BJ (cell line): ENCODE data around the gene PDGFRA. TPM values are rescaled to one million over a fixed set of nuclear protein-coding genes. Genes with fewer than 3 reads are reported as not detected.

Experiments
- CTCF ChIA-PET: fragments of 350-600 bp; formaldehyde crosslinking; extraction: SDS; loops from one replicate; lab custom pipeline; 2021; ENCODE audit warnings: antibody characterized with exemption, inconsistent platforms; lab: Yijun Ruan, JAX
- POLR2A ChIA-PET: fragments of 300-600 bp; sonication (Branson Sonifier 250); formaldehyde crosslinking; extraction: SDS; loops from one replicate; lab custom pipeline; 2021; ENCODE audit warnings: antibody characterized with exemption; lab: Charles Lee
- DNase-seq: peaks from one replicate; pipeline ENCODE4 v3.0.0-alpha.2; 2011; ENCODE audit warnings: low read depth
- H3K27me3 ChIP-seq: 2 replicates; pipeline ENCODE4 v1.6.0; 2011; ENCODE audit warnings: low read length; ENCODE audit not compliant: control insufficient read depth, insufficient read depth
- H3K36me3 ChIP-seq: 2 replicates; pipeline ENCODE4 v1.5.1; 2011; ENCODE audit warnings: low read length; ENCODE audit not compliant: control insufficient read depth, insufficient read depth
- H3K4me3 ChIP-seq: 2 replicates; pipeline ENCODE4 v1.5.1; 2011; ENCODE audit warnings: low read depth, mild to moderate bottlenecking, control low read depth, low read length
- polyA plus RNA-seq: library from polyadenylated mRNA; depleted of rRNA; stranded (reverse); fragments of >200 nt; gene quantifications from 2 replicates; pipeline ENCODE4 v1.2.3, GENCODE V29; 2011
- TF ChIP-seq, protein P1 (sequence below): IDR thresholded peaks from 2 replicates; pipeline ENCODE4 v1.5.1; 2011; ENCODE audit warnings: low read depth, mild to moderate bottlenecking, control low read depth, inconsistent platforms, low read length, moderate library complexity; ENCODE audit not compliant: insufficient read depth

Gene PDGFRA
- polyA plus RNA-seq, 1 experiment: 90.5 TPM

GRCh38 chr4:54187148-54187547 lies 41.9 kb upstream of the PDGFRA start:
- CTCF ChIA-PET: no interaction called here
- no peak for DNase-seq

DNA sequence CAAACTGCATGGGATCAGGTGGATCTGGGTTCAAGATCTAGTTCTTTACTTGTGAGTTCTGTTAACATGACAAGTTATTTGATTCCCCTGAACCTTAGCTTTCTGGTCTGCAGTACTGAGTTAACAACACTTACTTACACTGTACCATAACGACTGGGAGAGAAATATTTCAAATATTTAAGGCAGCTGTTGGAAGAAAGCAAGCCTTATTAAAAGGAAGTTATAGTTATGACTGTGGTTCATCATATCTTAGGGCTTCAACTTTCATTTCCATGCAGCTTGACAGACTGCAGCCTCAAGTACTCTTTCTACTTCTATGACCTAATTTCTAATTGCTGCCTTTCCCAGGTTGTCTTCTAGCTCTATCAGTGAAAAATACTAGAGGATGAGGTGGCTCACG lies 40.0 kb upstream of the PDGFRA start:
- no peaks in the 10 kb centered on the region for H3K36me3 ChIP-seq
- H3K4me3 ChIP-seq: no peak overlapping the region
- no peaks in the 10 kb centered on the region for H3K27me3 ChIP-seq
- peak; percentile 27 for DNase-seq
- ChIA-PET CTCF (no interaction called here), POLR2A (interaction anchor here (0.6 kb wide), 1 partner anchor 17 kb away, joined by 4 read pairs; no protein-coding TSS in a partner anchor)
- TF ChIP-seq, protein P1, sequence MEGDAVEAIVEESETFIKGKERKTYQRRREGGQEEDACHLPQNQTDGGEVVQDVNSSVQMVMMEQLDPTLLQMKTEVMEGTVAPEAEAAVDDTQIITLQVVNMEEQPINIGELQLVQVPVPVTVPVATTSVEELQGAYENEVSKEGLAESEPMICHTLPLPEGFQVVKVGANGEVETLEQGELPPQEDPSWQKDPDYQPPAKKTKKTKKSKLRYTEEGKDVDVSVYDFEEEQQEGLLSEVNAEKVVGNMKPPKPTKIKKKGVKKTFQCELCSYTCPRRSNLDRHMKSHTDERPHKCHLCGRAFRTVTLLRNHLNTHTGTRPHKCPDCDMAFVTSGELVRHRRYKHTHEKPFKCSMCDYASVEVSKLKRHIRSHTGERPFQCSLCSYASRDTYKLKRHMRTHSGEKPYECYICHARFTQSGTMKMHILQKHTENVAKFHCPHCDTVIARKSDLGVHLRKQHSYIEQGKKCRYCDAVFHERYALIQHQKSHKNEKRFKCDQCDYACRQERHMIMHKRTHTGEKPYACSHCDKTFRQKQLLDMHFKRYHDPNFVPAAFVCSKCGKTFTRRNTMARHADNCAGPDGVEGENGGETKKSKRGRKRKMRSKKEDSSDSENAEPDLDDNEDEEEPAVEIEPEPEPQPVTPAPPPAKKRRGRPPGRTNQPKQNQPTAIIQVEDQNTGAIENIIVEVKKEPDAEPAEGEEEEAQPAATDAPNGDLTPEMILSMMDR: no peak

More at GRCh38 chr4:54187148-54187547, 41.9 kb upstream of the PDGFRA start:
- POLR2A ChIA-PET: no interaction called here
- TF ChIP-seq, protein P1: no peak
- no peak overlapping the region for H3K4me3 ChIP-seq
- H3K36me3 ChIP-seq: no peaks in the 10 kb centered on the region
- no peaks in the 10 kb centered on the region for H3K27me3 ChIP-seq

DNA sequence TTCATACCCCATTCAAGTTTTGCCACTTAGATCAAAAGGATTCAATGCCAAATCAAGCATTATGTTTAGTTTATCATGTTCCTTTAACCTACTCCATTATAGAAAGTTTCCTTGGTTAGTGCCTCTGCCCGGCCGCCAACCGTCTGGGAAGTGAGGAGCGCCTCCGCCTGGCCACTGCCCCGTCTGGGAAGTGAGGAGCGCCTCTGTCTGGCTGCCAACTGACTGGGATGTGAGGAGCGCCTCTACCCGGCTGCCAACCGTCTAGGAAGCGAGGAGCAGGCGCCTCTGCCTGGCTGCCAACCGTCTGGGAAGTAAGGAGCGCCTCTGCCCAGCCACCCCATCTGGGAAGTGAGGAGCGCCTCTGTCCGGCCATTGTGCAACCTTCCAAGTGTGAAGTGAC lies 36.3 kb upstream of the PDGFRA start:
- CTCF ChIA-PET: no interaction called here
- TF ChIP-seq, protein P1: no peak
- POLR2A ChIA-PET: no interaction called here

DNA sequence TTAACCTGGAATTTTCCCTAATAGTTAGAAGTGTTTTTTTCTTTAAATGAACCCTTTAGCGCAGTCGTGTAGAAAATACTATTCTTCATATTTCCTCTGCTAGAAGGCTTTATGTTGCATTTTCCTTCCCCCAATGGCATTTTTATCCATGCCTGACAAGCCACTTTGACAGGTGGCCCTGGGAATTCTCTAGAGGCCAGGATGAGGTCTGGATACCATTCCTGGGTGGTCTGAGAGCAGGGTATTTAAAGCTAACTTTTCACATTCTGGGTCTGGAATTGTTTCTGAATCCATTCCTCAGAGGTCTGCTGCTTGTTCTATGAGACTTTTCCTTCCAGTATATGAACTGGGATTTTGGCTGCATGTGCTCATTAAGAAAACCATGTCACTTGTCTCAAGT lies 31.2 kb upstream of the PDGFRA start:
- no peak for DNase-seq
- Histone ChIP-seq H3K4me3 (no peak overlapping the region), H3K27me3 (no peaks in the 10 kb centered on the region), H3K36me3 (no peaks in the 10 kb centered on the region)
- CTCF ChIA-PET: interaction anchor here (0.7 to 1.0 kb wide), 2 partner anchors 17 to 159 kb away, joined by 3 read pairs; no protein-coding TSS in a partner anchor
- POLR2A ChIA-PET: no interaction called here
- TF ChIP-seq, protein P1: no peak

More for the DNA sequence above, 36.3 kb upstream of the PDGFRA start:
- Histone ChIP-seq H3K36me3 (no peaks in the 10 kb centered on the region), H3K27me3 (no peaks in the 10 kb centered on the region), H3K4me3 (no peak overlapping the region)
- DNase-seq: no peak

- no peaks in the 10 kb centered on the region for H3K36me3 ChIP-seq
- DNase-seq: no peak
- TF ChIP-seq, protein P1: no peak
- no peak overlapping the region for H3K4me3 ChIP-seq
- ChIA-PET CTCF (no interaction called here), POLR2A (no interaction called here)
- no peaks in the 10 kb centered on the region for H3K27me3 ChIP-seq
These were observed 29.2 kb upstream of the PDGFRA start for GRCh38 chr4:54199919-54200318.
